Measurements from ENCODE around the gene CRYZL1.
"Not testable (repeated sequence)": the region's sequence is repeated elsewhere in the genome, so short reads cannot be mapped to it uniquely, and the experiment has no call there.

Gene CRYZL1

DNA sequence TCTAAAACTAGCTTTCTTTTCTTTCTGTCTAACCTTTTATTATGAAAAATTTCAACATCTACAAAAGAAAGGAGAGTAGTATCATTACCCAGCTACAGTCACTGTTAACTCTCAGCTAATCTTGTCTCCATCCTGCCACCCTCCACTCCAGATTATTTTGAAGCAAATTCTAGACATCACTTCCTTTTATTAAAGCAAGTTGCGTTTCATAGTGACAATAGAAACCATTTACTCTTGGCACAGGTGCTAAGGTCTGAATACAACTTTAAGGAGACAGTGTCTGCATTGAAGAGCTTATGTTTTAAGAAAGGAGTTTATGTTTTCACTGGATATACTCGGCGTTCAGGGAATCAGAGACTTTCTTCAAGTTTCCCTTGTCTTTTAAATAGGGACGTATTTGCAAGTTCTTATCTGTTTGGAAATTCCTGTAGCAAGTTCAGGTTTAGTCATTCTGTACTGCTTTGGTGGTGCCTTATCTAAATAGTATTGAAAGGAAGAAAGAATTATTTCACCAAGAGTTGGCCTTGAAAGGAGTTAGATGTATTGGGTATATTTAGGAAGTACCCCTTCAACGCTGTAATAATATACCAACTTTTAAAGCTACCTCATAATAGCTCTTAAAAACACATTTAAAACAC is 43.5 kb upstream of the CRYZL1 start:
- Mint-ChIP-seq H3K36me3 (ENCODE audit: low read depth) (peaks cover 20% of the 10 kb centered on the region), H3K9me3 (peaks cover 7% of the 10 kb centered on the region), H3K4me1 (peaks cover 57% of the 10 kb centered on the region), H3K4me3 (no peak overlapping the region), H3K27ac (peak overlapping the region; percentile 85), H3K27me3 (ENCODE audit: low read depth, poor library complexity) (no peaks in the 10 kb centered on the region)
- TF ChIP-seq, protein P1, sequence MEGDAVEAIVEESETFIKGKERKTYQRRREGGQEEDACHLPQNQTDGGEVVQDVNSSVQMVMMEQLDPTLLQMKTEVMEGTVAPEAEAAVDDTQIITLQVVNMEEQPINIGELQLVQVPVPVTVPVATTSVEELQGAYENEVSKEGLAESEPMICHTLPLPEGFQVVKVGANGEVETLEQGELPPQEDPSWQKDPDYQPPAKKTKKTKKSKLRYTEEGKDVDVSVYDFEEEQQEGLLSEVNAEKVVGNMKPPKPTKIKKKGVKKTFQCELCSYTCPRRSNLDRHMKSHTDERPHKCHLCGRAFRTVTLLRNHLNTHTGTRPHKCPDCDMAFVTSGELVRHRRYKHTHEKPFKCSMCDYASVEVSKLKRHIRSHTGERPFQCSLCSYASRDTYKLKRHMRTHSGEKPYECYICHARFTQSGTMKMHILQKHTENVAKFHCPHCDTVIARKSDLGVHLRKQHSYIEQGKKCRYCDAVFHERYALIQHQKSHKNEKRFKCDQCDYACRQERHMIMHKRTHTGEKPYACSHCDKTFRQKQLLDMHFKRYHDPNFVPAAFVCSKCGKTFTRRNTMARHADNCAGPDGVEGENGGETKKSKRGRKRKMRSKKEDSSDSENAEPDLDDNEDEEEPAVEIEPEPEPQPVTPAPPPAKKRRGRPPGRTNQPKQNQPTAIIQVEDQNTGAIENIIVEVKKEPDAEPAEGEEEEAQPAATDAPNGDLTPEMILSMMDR (IDR thresholded peaks at IDR 0.05) = no peak
- DNase-seq = no peak

GRCh38 chr21:33684068-33684467 is 42.5 kb upstream of the CRYZL1 start:
- TF ChIP-seq, protein P1 (IDR thresholded peaks at IDR 0.05) = no peak
- peaks cover 57% of the 10 kb centered on the region for H3K4me1 Mint-ChIP-seq
- DNase-seq = no peak
- no peaks in the 10 kb centered on the region for H3K27me3 Mint-ChIP-seq (ENCODE audit: low read depth, poor library complexity)
- H3K4me3 Mint-ChIP-seq = peak overlapping the region; percentile 16
- H3K27ac Mint-ChIP-seq = peak overlapping the region; percentile 73
- H3K9me3 Mint-ChIP-seq = peaks cover 15% of the 10 kb centered on the region
- peaks cover 29% of the 10 kb centered on the region for H3K36me3 Mint-ChIP-seq (ENCODE audit: low read depth)

GRCh38 chr21:33682992-33683627 is 41.6 kb upstream of the CRYZL1 start:
- H3K4me3 Mint-ChIP-seq = no peak overlapping the region
- peaks cover 51% of the 10 kb centered on the region for H3K4me1 Mint-ChIP-seq
- H3K27ac Mint-ChIP-seq = peak overlapping the region; percentile 19
- no peak for DNase-seq
- H3K36me3 Mint-ChIP-seq (ENCODE audit: low read depth) = peaks cover 38% of the 10 kb centered on the region
- TF ChIP-seq, protein P1 (IDR thresholded peaks at IDR 0.05) = no peak
- no peaks in the 10 kb centered on the region for H3K27me3 Mint-ChIP-seq (ENCODE audit: low read depth, poor library complexity)
- peaks cover 23% of the 10 kb centered on the region for H3K9me3 Mint-ChIP-seq

DNA sequence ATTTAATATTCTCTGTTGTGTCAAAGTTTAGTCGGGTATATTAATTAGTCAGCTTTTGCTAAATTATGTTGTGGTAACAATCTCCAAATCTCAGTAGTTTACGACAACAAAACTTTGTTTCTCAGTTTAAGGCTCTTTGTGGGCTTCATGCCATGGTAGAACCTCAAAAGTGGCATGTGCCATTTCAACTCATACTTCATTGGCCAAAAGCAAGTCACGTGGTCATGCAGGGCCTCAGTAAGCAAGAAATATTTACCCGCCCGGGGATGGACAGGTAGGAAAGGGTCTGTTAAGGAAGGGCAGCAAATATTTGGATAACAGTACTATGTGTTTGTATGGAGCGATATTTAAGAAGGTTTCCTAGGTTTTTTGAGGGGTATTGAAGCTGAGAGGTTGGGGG is 39.3 kb upstream of the CRYZL1 start:
- H3K4me3 Mint-ChIP-seq = no peak overlapping the region
- TF ChIP-seq, protein P1 (IDR thresholded peaks at IDR 0.05) = no peak
- H3K27me3 Mint-ChIP-seq (ENCODE audit: low read depth, poor library complexity) = no peaks in the 10 kb centered on the region
- DNase-seq = no peak
- H3K4me1 Mint-ChIP-seq = peaks cover 33% of the 10 kb centered on the region
- H3K9me3 Mint-ChIP-seq = peaks cover 23% of the 10 kb centered on the region
- H3K27ac Mint-ChIP-seq = no peak overlapping the region
- peaks cover 46% of the 10 kb centered on the region for H3K36me3 Mint-ChIP-seq (ENCODE audit: low read depth)

GRCh38 chr21:33677450-33677849 is 35.9 kb upstream of the CRYZL1 start:
- no peak for DNase-seq
- no peaks in the 10 kb centered on the region for H3K4me1 Mint-ChIP-seq
- H3K9me3 Mint-ChIP-seq = peaks cover 23% of the 10 kb centered on the region
- H3K27ac Mint-ChIP-seq = peak overlapping the region; percentile 3
- no peaks in the 10 kb centered on the region for H3K27me3 Mint-ChIP-seq (ENCODE audit: low read depth, poor library complexity)
- H3K36me3 Mint-ChIP-seq (ENCODE audit: low read depth) = peaks cover 40% of the 10 kb centered on the region
- no peak overlapping the region for H3K4me3 Mint-ChIP-seq
- TF ChIP-seq, protein P1 (IDR thresholded peaks at IDR 0.05) = no peak

GRCh38 chr21:33676666-33677065 is 35.1 kb upstream of the CRYZL1 start:
- Mint-ChIP-seq H3K36me3 (ENCODE audit: low read depth) (peaks cover 47% of the 10 kb centered on the region), H3K9me3 (peaks cover 23% of the 10 kb centered on the region)
- DNase-seq; H3K4me1 Mint-ChIP-seq; H3K4me3 Mint-ChIP-seq; H3K27me3 Mint-ChIP-seq (ENCODE audit: low read depth, poor library complexity); H3K27ac Mint-ChIP-seq: not testable (repeated sequence)

Data from nephron progenitor cell (in vitro differentiated cells).